SHP77 (cell line): Measurements from ENCODE around the gene THAP3.

ENCODE experiments used
- DNase-seq, 2 experiments: peaks; one replicate each; lab custom pipeline; 2025; lab: John Stamatoyannopoulos, UW

Gene THAP3

GRCh38 chr1:6673816-6674398 is 49.2 kb downstream of the THAP3 start:
- no peak for DNase-seq

DNA sequence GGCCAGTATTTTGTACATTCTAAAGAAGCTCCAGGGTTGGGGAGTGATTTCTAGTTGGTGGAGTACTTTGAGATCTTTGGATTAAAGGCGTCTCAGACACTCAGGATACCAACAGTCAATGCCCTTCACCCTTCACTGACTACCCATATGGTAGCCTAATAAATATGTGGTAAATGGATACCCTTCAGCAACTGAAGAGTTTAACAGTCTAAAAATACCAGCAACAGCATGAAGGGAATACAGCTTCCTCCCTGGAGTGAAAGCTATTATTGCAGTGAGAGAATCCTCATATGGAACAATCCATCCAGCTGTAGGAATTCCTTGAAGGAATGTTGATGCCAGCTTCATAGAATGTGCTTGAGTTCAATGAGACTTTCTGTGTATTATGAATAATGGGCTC is 50.1 kb downstream of the THAP3 start:
- no peak for DNase-seq

GRCh38 chr1:6675941-6676340 is 51.3 kb downstream of the THAP3 start:
- DNase-seq = no peak
